Muscle of leg (tissue), 11 donors: ENCODE results near the gene ALOX5AP. TPM values are rescaled to one million over a fixed set of nuclear protein-coding genes. Genes with fewer than 3 reads are reported as not detected.

Source experiments
- DNase-seq: peaks from one replicate; pipeline ENCODE4 v3.0.0; 2013
- H3K27ac ChIP-seq: one replicate; pipeline ENCODE4 v1.5.1; 2013; ENCODE audit warnings: mild to moderate bottlenecking, low read length, control low read depth
- H3K27me3 ChIP-seq: one replicate; pipeline ENCODE4 v1.6.1; 2013; ENCODE audit warnings: low read length; ENCODE audit not compliant: control insufficient read depth, insufficient read depth
- H3K36me3 ChIP-seq: one replicate; pipeline ENCODE4 v1.6.1; 2013; ENCODE audit warnings: low read length; ENCODE audit not compliant: control insufficient read depth, insufficient read depth
- H3K4me1 ChIP-seq: one replicate; pipeline ENCODE4 v1.6.1; 2013; ENCODE audit warnings: low read length; ENCODE audit not compliant: control insufficient read depth, insufficient read depth
- H3K4me3 ChIP-seq: one replicate; pipeline ENCODE4 v1.5.1; 2013; ENCODE audit warnings: low read length, control low read depth
- H3K9me3 ChIP-seq: replicated peaks from 2 replicates; pipeline ENCODE4 v1.6.1; 2013; ENCODE audit warnings: low read depth, low read length; ENCODE audit not compliant: control insufficient read depth
- WGBS: methylation state at CpG from one replicate; pipeline ENCODE4 v1.1.5; 2013; ENCODE audit warnings: missing lambda C conversion rate; ENCODE audit not compliant: insufficient coverage; 5-methylcytosine and 5-hydroxymethylcytosine counted together
- polyA plus RNA-seq, 8 donors: library from polyadenylated mRNA; unstranded; fragments of 120-200 nt; gene quantifications; one replicate each; pipeline versions ENCODE4 v1.2.1 to v1.2.3, GENCODE V29; 2013; ENCODE audit warnings: inconsistent platforms in 1 of 8, low replicate concordance in 1 of 8; ENCODE audit not compliant: insufficient read length in 8 of 8, insufficient read depth in 1 of 8
- total RNA-seq: library from RNA; stranded (reverse); fragments of 120-200 nt; gene quantifications from one replicate; pipeline ENCODE4 v1.2.4, GENCODE V29; 2013

ALOX5AP gene
- total and polyA plus RNA-seq, 9 donors: 3.6 to 7.2 (median 5.6) TPM

- H3K36me3 ChIP-seq: no peaks in the 10 kb centered on the region
- H3K9me3 ChIP-seq: no peaks in the 10 kb centered on the region
- 31% methylated on average over 3 of the region's 4 CpGs for WGBS
- peak; percentile 14 for DNase-seq
- peaks cover 2% of the 10 kb centered on the region for H3K27me3 ChIP-seq
- H3K4me3 ChIP-seq: no peak overlapping the region
- H3K27ac ChIP-seq: no peak overlapping the region
- H3K4me1 ChIP-seq: peaks cover 55% of the 10 kb centered on the region
Measured at GRCh38 chr13:30796132-30796572, 60.8 kb downstream of the ALOX5AP start.

- DNase-seq: no peak
- peaks cover 2% of the 10 kb centered on the region for H3K27me3 ChIP-seq
- 82% methylated on average over 10 of the region's 20 CpGs for WGBS
- no peaks in the 10 kb centered on the region for H3K36me3 ChIP-seq
- H3K4me3 ChIP-seq: no peak overlapping the region
- H3K4me1 ChIP-seq: peaks cover 48% of the 10 kb centered on the region
- H3K27ac ChIP-seq: no peak overlapping the region
- no peaks in the 10 kb centered on the region for H3K9me3 ChIP-seq
Measured at GRCh38 chr13:30796631-30797601, 61.6 kb downstream of the ALOX5AP start.

- no peak overlapping the region for H3K4me3 ChIP-seq
- peak; percentile 55 for DNase-seq
- H3K27me3 ChIP-seq: peaks cover 2% of the 10 kb centered on the region
- no peak overlapping the region for H3K27ac ChIP-seq
- H3K9me3 ChIP-seq: no peaks in the 10 kb centered on the region
- H3K4me1 ChIP-seq: peaks cover 44% of the 10 kb centered on the region
- WGBS: 39% methylated on average over 6 of the region's 13 CpGs
- no peaks in the 10 kb centered on the region for H3K36me3 ChIP-seq
Measured at GRCh38 chr13:30797847-30798535, 62.6 kb downstream of the ALOX5AP start.

GRCh38 chr13:30798776-30799355, 63.5 kb downstream of the ALOX5AP start:
- Histone ChIP-seq H3K27me3 (peaks cover under 1% of the 10 kb centered on the region), H3K27ac (peak overlapping the region; percentile 37), H3K36me3 (no peaks in the 10 kb centered on the region), H3K9me3 (no peaks in the 10 kb centered on the region), H3K4me3 (no peak overlapping the region), H3K4me1 (peaks cover 52% of the 10 kb centered on the region)
- DNase-seq: peak; percentile 18
- WGBS: no CpG with 5 or more reads among the region's 11 CpGs

DNA sequence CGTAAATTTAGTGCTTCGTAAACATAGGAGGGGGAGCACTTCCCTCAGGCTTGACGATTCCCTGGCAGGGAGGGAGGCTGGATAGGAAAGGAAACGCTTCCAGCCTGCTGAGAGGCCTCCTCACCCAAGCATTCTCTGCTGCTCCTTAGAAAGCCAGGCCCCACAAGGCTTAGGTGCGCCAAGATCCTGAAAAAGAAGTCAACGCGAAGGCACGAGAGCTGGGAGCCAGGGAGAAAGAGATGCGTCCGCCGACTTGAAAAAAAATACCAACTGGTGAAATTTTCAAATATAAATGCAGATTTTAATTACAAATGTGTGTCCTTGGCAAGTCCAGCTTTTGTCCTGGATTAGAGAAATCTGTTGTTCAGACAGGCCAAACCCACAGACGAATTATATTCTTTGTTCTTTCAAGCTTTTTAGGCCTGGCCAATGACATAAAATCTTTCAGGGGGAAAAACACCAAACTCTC, 64.0 kb downstream of the ALOX5AP start:
- H3K27me3 ChIP-seq: no peaks in the 10 kb centered on the region
- H3K36me3 ChIP-seq: no peaks in the 10 kb centered on the region
- peaks cover 58% of the 10 kb centered on the region for H3K4me1 ChIP-seq
- peak overlapping the region; percentile 51 for H3K27ac ChIP-seq
- peak; percentile 84 for DNase-seq
- no peaks in the 10 kb centered on the region for H3K9me3 ChIP-seq
- no peak overlapping the region for H3K4me3 ChIP-seq
- WGBS: no CpG with 5 or more reads among the region's 12 CpGs

GRCh38 chr13:30800107-30800506, 64.8 kb downstream of the ALOX5AP start:
- Histone ChIP-seq H3K27ac (peak overlapping the region; percentile 51), H3K27me3 (no peaks in the 10 kb centered on the region), H3K36me3 (no peaks in the 10 kb centered on the region), H3K4me1 (peaks cover 65% of the 10 kb centered on the region), H3K9me3 (no peaks in the 10 kb centered on the region), H3K4me3 (no peak overlapping the region)
- no peak for DNase-seq
- WGBS: no CpG with 5 or more reads among the region's 2 CpGs

DNA sequence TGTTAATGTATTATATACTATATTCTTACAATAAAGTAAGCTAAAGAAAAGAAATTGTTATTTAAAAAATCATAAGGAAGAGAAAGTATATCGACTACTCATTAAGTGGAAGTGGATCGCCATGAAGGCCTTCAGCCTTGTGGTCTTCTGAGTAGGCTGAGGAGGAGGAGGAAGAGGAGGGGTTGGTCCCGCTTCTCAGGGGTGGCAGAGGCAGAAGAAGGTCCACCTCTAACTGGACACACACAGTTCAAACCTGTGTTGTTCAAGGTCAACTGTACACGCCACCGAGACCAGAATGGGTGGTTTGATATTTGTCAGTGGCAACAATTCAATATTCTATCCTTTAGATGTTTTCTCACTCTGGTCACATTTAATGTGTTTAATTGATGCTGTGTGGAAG, 67.2 kb downstream of the ALOX5AP start:
- Histone ChIP-seq H3K4me1 (peaks cover 63% of the 10 kb centered on the region), H3K9me3 (no peaks in the 10 kb centered on the region), H3K27me3 (no peaks in the 10 kb centered on the region), H3K4me3 (no peak overlapping the region), H3K36me3 (no peaks in the 10 kb centered on the region), H3K27ac (no peak overlapping the region)
- no peak for DNase-seq
- no CpG with 5 or more reads among the region's 5 CpGs for WGBS

- no peaks in the 10 kb centered on the region for H3K9me3 ChIP-seq
- peaks cover 58% of the 10 kb centered on the region for H3K4me1 ChIP-seq
- DNase-seq: peak; percentile 85
- H3K27ac ChIP-seq: no peak overlapping the region
- peak overlapping the region; percentile 19 for H3K4me3 ChIP-seq
- H3K27me3 ChIP-seq: no peaks in the 10 kb centered on the region
- WGBS: 17% methylated on average over 30 of the region's 32 CpGs
- no peaks in the 10 kb centered on the region for H3K36me3 ChIP-seq
Measured at GRCh38 chr13:30802953-30803478, 67.7 kb downstream of the ALOX5AP start.

- Histone ChIP-seq H3K36me3 (no peaks in the 10 kb centered on the region), H3K9me3 (no peaks in the 10 kb centered on the region), H3K4me1 (peaks cover 51% of the 10 kb centered on the region), H3K27me3 (no peaks in the 10 kb centered on the region), H3K27ac (peak overlapping the region; percentile 69), H3K4me3 (no peak overlapping the region)
- 85% methylated on average over 4 of the region's 5 CpGs for WGBS
- peak; percentile 69 for DNase-seq
Measured at GRCh38 chr13:30803749-30804148, 68.4 kb downstream of the ALOX5AP start.
